Panc1 (cell line): ENCODE measurements around the gene SAT2. TPM values are rescaled to one million over a fixed set of nuclear protein-coding genes. Genes with fewer than 3 reads are reported as not detected.

Experiments used
- ATAC-seq: fragments of 200-7000 bp; cut with Tn5 transposase; 2 replicates; pipeline ENCODE4 v1.9.1; 2020; ENCODE audit warnings: mild to moderate bottlenecking, moderate library complexity
- BruUV-seq: library from RNA; stranded (reverse); fragments of 400-500 nt; replicated peaks from 2 replicates; lab custom pipeline; 2021; lab: Mats Ljungman, UMichigan
- CTCF ChIA-PET: fragments of 300-600 bp; sonication (Branson Sonifier 250); formaldehyde crosslinking; loops from one replicate; lab custom pipeline; 2022; ENCODE audit warnings: antibody characterized with exemption; lab: Charles Lee
- POLR2A ChIA-PET: fragments of 300-600 bp; sonication (Branson Sonifier 250); formaldehyde crosslinking; loops from one replicate; lab custom pipeline; 2022; ENCODE audit warnings: antibody characterized with exemption; lab: Charles Lee
- DNase-seq: peaks from one replicate; pipeline ENCODE4 v3.0.0-alpha.2; 2010; ENCODE audit warnings: low read depth, low spot score
- H3K27ac ChIP-seq: 2 replicates; pipeline ENCODE4 v1.5.1; 2011; ENCODE audit warnings: mild to moderate bottlenecking, low read length, inconsistent platforms
- H3K27me3 ChIP-seq: fragments of 200-500 bp; sonication (Bioruptor generic); 2 replicates; pipeline ENCODE4 v1.6.0; 2014; ENCODE audit warnings: low read length, inconsistent platforms; ENCODE audit not compliant: control insufficient read depth, insufficient read depth
- H3K36me3 ChIP-seq: fragments of 200-500 bp; sonication (Bioruptor generic); 2 replicates; pipeline ENCODE4 v1.5.1; 2014; ENCODE audit warnings: inconsistent platforms, mild to moderate bottlenecking, low read length, moderate library complexity; ENCODE audit not compliant: control insufficient read depth, insufficient read depth
- H3K4me1 ChIP-seq: 2 replicates; pipeline ENCODE4 v1.5.1; 2011; ENCODE audit warnings: inconsistent platforms, mild to moderate bottlenecking, low read length, moderate library complexity; ENCODE audit not compliant: control insufficient read depth, insufficient read depth
- H3K4me3 ChIP-seq, 2 experiments: 2 replicates each; pipeline ENCODE4 v1.5.1; 2011 to 2012; ENCODE audit warnings: low read depth in 2 of 2, low read length in 2 of 2, mild to moderate bottlenecking in 2 of 2, inconsistent platforms in 1 of 2, moderate library complexity in 1 of 2
- H3K9me3 ChIP-seq: fragments of 200-500 bp; sonication (Bioruptor generic); 2 replicates; pipeline ENCODE4 v1.5.1; 2014; ENCODE audit warnings: low read depth, mild to moderate bottlenecking, inconsistent platforms, low read length, moderate library complexity; ENCODE audit not compliant: control insufficient read depth, insufficient read depth
- CTCF ChIP-seq: fragments of 450-650 bp; IDR thresholded peaks from 2 replicates; pipeline ENCODE4 v1.5.1; 2017; ENCODE audit warnings: mild to moderate bottlenecking
- POLR2AphosphoS5 ChIP-seq: IDR thresholded peaks from 2 replicates; pipeline ENCODE4 v1.6.1; 2012; ENCODE audit warnings: mild to moderate bottlenecking, low read depth, low read length, moderate library complexity
- REST ChIP-seq, 2 experiments: IDR thresholded peaks; 2 replicates each; pipeline ENCODE4 v1.6.1; 2011 to 2012; ENCODE audit warnings: low read depth in 2 of 2, control low read depth in 1 of 2, low read length in 1 of 2, mild to moderate bottlenecking in 1 of 2, moderate library complexity in 1 of 2; ENCODE audit not compliant: insufficient read depth in 1 of 2
- SIN3A ChIP-seq: IDR thresholded peaks from 2 replicates; pipeline ENCODE4 v1.6.1; 2012; ENCODE audit warnings: low read depth, mild to moderate bottlenecking, low read length, moderate library complexity, borderline replicate concordance; ENCODE audit not compliant: insufficient read depth
- TCF7L2 ChIP-seq: IDR thresholded peaks from 2 replicates; pipeline ENCODE4 v1.6.1; 2011; ENCODE audit warnings: mild to moderate bottlenecking, low read depth, low read length, inconsistent platforms
- in situ Hi-C: cut with HindIII; loops from 2 replicates; pipeline ENCODE4 v1.10.0; 2016; ENCODE audit warnings: low sequenced_read_pairs, low pct_unique_long_range_greater_than_20kb
- intact Hi-C: fragments of 100-400 bp; cut with micrococcal nuclease; formaldehyde crosslinking; loops from one replicate; pipeline ENCODE4 v1.10.0; 2022; ENCODE audit not compliant: unreplicated experiment
- total RNA-seq: library from RNA; stranded (reverse); gene quantifications from one replicate; pipeline ENCODE4 v1.2.1, GENCODE V29; 2021; ENCODE audit not compliant: unreplicated experiment

Gene SAT2
- total RNA-seq, 1 experiment from 2014 or later = 74.8 TPM

GRCh38 chr17:7615265-7615747 is 12.3 kb downstream of the SAT2 start:
- Histone ChIP-seq H3K27ac (peak overlapping the region; percentile 81), H3K27me3 (no peaks in the 10 kb centered on the region), H3K36me3 (peaks cover 3% of the 10 kb centered on the region; the same call in 1 of the 2 replicates), H3K4me1 (peaks cover 14% of the 10 kb centered on the region), H3K4me3 (peak overlapping the region; percentile 60 to 83), H3K9me3 (no peaks in the 10 kb centered on the region)
- BruUV-seq = no TSS peak
- CTCF ChIA-PET = interaction anchor here (0.6 kb wide), 1 partner anchor 20 kb away, joined by 3 read pairs; no protein-coding TSS in a partner anchor
- no peak for TF ChIP-seq CTCF
- no peak for TF ChIP-seq SIN3A
- TF ChIP-seq REST (IDR thresholded peaks at IDR 0.05; ENCODE audit: insufficient read depth in 1 of 2, low read depth in 2 of 2, low read length in 1 of 2) = no peak
- no peak for TF ChIP-seq TCF7L2
- TF ChIP-seq POLR2AphosphoS5 = no peak
- intact Hi-C loops = no loop called here
- ATAC-seq (no peak), DNase-seq (no peak)
- POLR2A ChIA-PET = interaction anchor here (0.6 kb wide), 3 partner anchors 269 to 555 kb away, joined by 3 to 9 read pairs (median 3); no protein-coding TSS in a partner anchor
- in situ Hi-C loops = no loop called here

GRCh38 chr17:7614425-7615264 is 13.0 kb downstream of the SAT2 start, which contains the start of gene FXR2:
Gene FXR2 (minus strand): TSS chr17:7614897. CDS start chr17:7614532, 365 bp downstream.
- Histone ChIP-seq H3K27ac (peak within 1 kb of the TSS; percentile 88), H3K4me1 (peaks cover 14% of the 10 kb centered on the region), H3K36me3 (peaks cover 3% of the 10 kb centered on the region; the same call in 1 of the 2 replicates), H3K27me3 (no peaks in the 10 kb centered on the region), H3K4me3 (peak within 1 kb of the TSS; percentile 83 to 91), H3K9me3 (no peaks in the 10 kb centered on the region)
- TF ChIP-seq TCF7L2 = no peak
- peak; percentile 84 for TF ChIP-seq CTCF
- TF ChIP-seq REST (IDR thresholded peaks at IDR 0.05; ENCODE audit: insufficient read depth in 1 of 2, low read depth in 2 of 2, low read length in 1 of 2) = 0 out of 4 replicates have a peak, but pooled peaks of 1 of the 2 experiments have one; percentile 21
- no peak for TF ChIP-seq POLR2AphosphoS5
- TF ChIP-seq SIN3A = peak; percentile 23; the same call in 1 of the 2 replicates
- in situ Hi-C loops = no loop called here
- DNase-seq = peak; percentile 99
- ChIA-PET CTCF (interaction anchor here (0.5 kb wide), 1 partner anchor 73 kb away, joined by 4 read pairs; the partner anchor contains the start of gene TP53), POLR2A (interaction anchor here (0.6 kb wide), 2 partner anchors 269 to 527 kb away, joined by 3 read pairs; no protein-coding TSS in a partner anchor)
- no TSS peak for BruUV-seq
- ATAC-seq = peak; percentile 98
- intact Hi-C loops = no loop called here
